Caco-2 (cell line): ENCODE measurements around the gene PICK1. TPM values are rescaled to one million over a fixed set of nuclear protein-coding genes. Genes with fewer than 3 reads are reported as not detected.
"Not testable (repeated sequence)": the region's sequence is repeated elsewhere in the genome, so short reads cannot be mapped to it uniquely, and the experiment has no call there.

Source experiments
- BruUV-seq: library from RNA; stranded (reverse); fragments of 400-500 nt; replicated peaks from 2 replicates; lab custom pipeline; 2021; lab: Mats Ljungman, UMichigan
- CTCF ChIA-PET: fragments of 300-600 bp; sonication (Branson Sonifier 250); formaldehyde crosslinking; loops from one replicate; lab custom pipeline; 2022; ENCODE audit warnings: antibody characterized with exemption; lab: Charles Lee
- POLR2A ChIA-PET: fragments of 300-600 bp; sonication (Branson Sonifier 250); formaldehyde crosslinking; loops from one replicate; lab custom pipeline; 2022; ENCODE audit warnings: antibody characterized with exemption; lab: Charles Lee
- DNase-seq, 2 experiments: peaks; one replicate each; pipeline versions ENCODE4 v3.0.0 to v3.0.0-alpha.2; 2020 to 2022
- H3K27me3 ChIP-seq: replicated peaks from 2 replicates; pipeline ENCODE4 v1.6.0; 2011; ENCODE audit warnings: low read length; ENCODE audit not compliant: control insufficient read depth, insufficient read depth
- H3K36me3 ChIP-seq: 2 replicates; pipeline ENCODE4 v1.5.1; 2011; ENCODE audit warnings: low read length; ENCODE audit not compliant: control insufficient read depth, insufficient read depth
- H3K4me1 ChIP-seq: fragments of 250-450 bp; sonication (Bioruptor Pico); 2 replicates; pipeline ENCODE4 v1.5.1; 2020; ENCODE audit warnings: mild to moderate bottlenecking
- H3K4me3 ChIP-seq: 2 replicates; pipeline ENCODE4 v1.5.1; 2011; ENCODE audit warnings: low read depth, mild to moderate bottlenecking, control low read depth, low read length
- H3K9me3 ChIP-seq: fragments of 250-450 bp; sonication (Bioruptor Pico); 2 replicates; pipeline ENCODE4 v1.5.1; 2020; ENCODE audit warnings: mild to moderate bottlenecking, moderate library complexity
- H3K27ac Mint-ChIP-seq: one replicate; pipeline ENCODE4 v1.8.0; 2022; ENCODE audit warnings: mixed read lengths; ENCODE audit not compliant: unreplicated experiment
- H3K27me3 Mint-ChIP-seq: one replicate; pipeline ENCODE4 v1.8.0; 2022; ENCODE audit warnings: mixed read lengths; ENCODE audit not compliant: insufficient read depth, unreplicated experiment
- H3K36me3 Mint-ChIP-seq: one replicate; pipeline ENCODE4 v1.8.0; 2022; ENCODE audit warnings: mild to moderate bottlenecking, mixed read lengths; ENCODE audit not compliant: insufficient read depth, unreplicated experiment
- H3K4me1 Mint-ChIP-seq: one replicate; pipeline ENCODE4 v1.8.0; 2022; ENCODE audit warnings: low read depth, mixed read lengths; ENCODE audit not compliant: unreplicated experiment
- H3K4me3 Mint-ChIP-seq: one replicate; pipeline ENCODE4 v1.8.0; 2022; ENCODE audit warnings: mild to moderate bottlenecking, moderate library complexity, mixed read lengths; ENCODE audit not compliant: unreplicated experiment
- H3K9me3 Mint-ChIP-seq: one replicate; pipeline ENCODE4 v1.8.0; 2022; ENCODE audit warnings: mixed read lengths; ENCODE audit not compliant: unreplicated experiment
- CTCF ChIP-seq, 2 experiments: fragments of 200-600 bp in 1 of 2; IDR thresholded peaks; 1 replicate in 1 of 2; 2 replicates in 1 of 2; pipeline versions ENCODE4 v1.5.1 to v1.8.0; 2011 to 2022; ENCODE audit warnings: antibody characterized with exemption in 1 of 2, control low read depth in 1 of 2, inconsistent platforms in 1 of 2, low read depth in 1 of 2, low read length in 1 of 2, mild to moderate bottlenecking in 1 of 2, moderate library complexity in 1 of 2; ENCODE audit not compliant: insufficient read depth in 1 of 2, severe bottlenecking in 1 of 2, unreplicated experiment in 1 of 2
- intact Hi-C: fragments of 100-400 bp; cut with micrococcal nuclease; formaldehyde crosslinking; loops from one replicate; pipeline ENCODE4 v1.10.0; 2022; ENCODE audit not compliant: unreplicated experiment
- total RNA-seq: library from RNA; stranded (reverse); gene quantifications from 2 replicates; pipeline ENCODE4 v1.2.3, GENCODE V29; 2022

PICK1 gene
- total RNA-seq, 1 experiment from 2014 or later = 41.1 TPM

- CTCF ChIA-PET = no interaction called here
- H3K4me1 ChIP-seq = peaks cover 16% of the 10 kb centered on the region
- no peaks in the 10 kb centered on the region for H3K9me3 ChIP-seq
- Mint-ChIP-seq H3K36me3 (peaks cover 5% of the 10 kb centered on the region), H3K4me3 (no peak overlapping the region), H3K4me1 (peaks cover 6% of the 10 kb centered on the region), H3K9me3 (no peaks in the 10 kb centered on the region), H3K27me3 (no peaks in the 10 kb centered on the region), H3K27ac (no peak overlapping the region)
- DNase-seq = no peak
- TF ChIP-seq CTCF (IDR thresholded peaks at IDR 0.05; ENCODE audit: insufficient read depth in 1 of 2, low read depth in 1 of 2, low read length in 1 of 2, severe bottlenecking in 1 of 2, unreplicated experiment in 1 of 2) = no peak
- POLR2A ChIA-PET = no interaction called here
- intact Hi-C loops = loop anchor here (10.0 kb wide), 2 partner anchors 69 to 99 kb away; partner anchors contain the start of gene PLA2G6
- no peaks in the 10 kb centered on the region for H3K36me3 ChIP-seq
- no TSS peak for BruUV-seq
- no peak overlapping the region for H3K4me3 ChIP-seq
- H3K27me3 ChIP-seq = no peaks in the 10 kb centered on the region
Measured at GRCh38 chr22:38115423-38116205, 58.4 kb downstream of the PICK1 start.

GRCh38 chr22:38117556-38117955 lies 60.4 kb downstream of the PICK1 start:
- H3K36me3 Mint-ChIP-seq, POLR2A ChIA-PET, H3K27ac Mint-ChIP-seq, H3K9me3 Mint-ChIP-seq, H3K4me3 ChIP-seq, H3K27me3 Mint-ChIP-seq, H3K4me1 ChIP-seq, H3K27me3 ChIP-seq, H3K4me1 Mint-ChIP-seq, H3K4me3 Mint-ChIP-seq, BruUV-seq, H3K9me3 ChIP-seq, DNase-seq, H3K36me3 ChIP-seq: not testable (repeated sequence)
- CTCF ChIA-PET = interaction anchor here (0.6 kb wide), 1 partner anchor 84 kb away, joined by 3 read pairs; the partner anchor contains the start of gene MAFF
- intact Hi-C loops = loop anchor here (10.0 kb wide), 2 partner anchors 67 to 97 kb away; partner anchors contain the start of gene PLA2G6

- no peak overlapping the region for H3K4me3 Mint-ChIP-seq
- no peaks in the 10 kb centered on the region for H3K27me3 ChIP-seq
- H3K4me1 ChIP-seq = no peaks in the 10 kb centered on the region
- no peak overlapping the region for H3K27ac Mint-ChIP-seq
- ChIA-PET POLR2A (no interaction called here), CTCF (interaction anchor here (0.6 kb wide), 1 partner anchor 84 kb away, joined by 3 read pairs; the partner anchor contains the start of gene MAFF)
- no peak overlapping the region for H3K4me3 ChIP-seq
- H3K9me3 ChIP-seq = no peaks in the 10 kb centered on the region
- no peaks in the 10 kb centered on the region for H3K4me1 Mint-ChIP-seq
- intact Hi-C loops = loop anchor here (10.0 kb wide), 2 partner anchors 67 to 97 kb away; partner anchors contain the start of gene PLA2G6
- no peak for DNase-seq
- H3K9me3 Mint-ChIP-seq = no peaks in the 10 kb centered on the region
- H3K36me3 Mint-ChIP-seq = peaks cover 5% of the 10 kb centered on the region
- H3K27me3 Mint-ChIP-seq = no peaks in the 10 kb centered on the region
- BruUV-seq = no TSS peak
- no peaks in the 10 kb centered on the region for H3K36me3 ChIP-seq
- TF ChIP-seq CTCF (IDR thresholded peaks at IDR 0.05; ENCODE audit: insufficient read depth in 1 of 2, low read depth in 1 of 2, low read length in 1 of 2, severe bottlenecking in 1 of 2, unreplicated experiment in 1 of 2) = no peak
Measured at GRCh38 chr22:38118182-38118581, 61.0 kb downstream of the PICK1 start.

- H3K36me3 ChIP-seq, H3K27me3 ChIP-seq, DNase-seq, H3K4me3 ChIP-seq, H3K27ac Mint-ChIP-seq, H3K4me1 Mint-ChIP-seq, H3K9me3 ChIP-seq, H3K4me3 Mint-ChIP-seq, POLR2A ChIA-PET, H3K27me3 Mint-ChIP-seq, CTCF ChIA-PET, H3K36me3 Mint-ChIP-seq, BruUV-seq, H3K9me3 Mint-ChIP-seq, H3K4me1 ChIP-seq: not testable (repeated sequence)
- intact Hi-C loops = loop anchor here (10.0 kb wide), 2 partner anchors 66 to 96 kb away; partner anchors contain the start of gene PLA2G6
Measured at GRCh38 chr22:38118747-38119146, 61.5 kb downstream of the PICK1 start.
